Measurements from ENCODE around the gene CTNNA2.

Gene CTNNA2

DNA sequence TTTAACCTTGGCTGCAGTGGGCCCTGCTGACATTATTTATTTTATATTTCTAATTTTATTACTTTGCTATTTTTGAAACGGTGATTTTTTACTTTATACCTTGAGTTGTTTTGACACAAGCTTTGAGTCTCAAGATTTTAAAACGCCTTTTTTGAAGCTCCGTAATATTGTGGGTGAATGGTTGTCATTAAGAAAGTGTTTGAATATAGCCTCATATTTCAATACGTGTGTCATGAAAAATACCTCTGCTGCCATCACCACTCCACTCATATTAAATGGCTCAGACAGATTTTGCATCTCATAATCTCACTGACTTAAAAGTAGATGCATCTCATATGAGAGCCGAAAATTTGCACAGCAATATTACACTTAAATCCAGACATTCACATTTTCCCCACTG lies 106.6 kb downstream of the CTNNA2 start:
- no peak for DNase-seq

DNA sequence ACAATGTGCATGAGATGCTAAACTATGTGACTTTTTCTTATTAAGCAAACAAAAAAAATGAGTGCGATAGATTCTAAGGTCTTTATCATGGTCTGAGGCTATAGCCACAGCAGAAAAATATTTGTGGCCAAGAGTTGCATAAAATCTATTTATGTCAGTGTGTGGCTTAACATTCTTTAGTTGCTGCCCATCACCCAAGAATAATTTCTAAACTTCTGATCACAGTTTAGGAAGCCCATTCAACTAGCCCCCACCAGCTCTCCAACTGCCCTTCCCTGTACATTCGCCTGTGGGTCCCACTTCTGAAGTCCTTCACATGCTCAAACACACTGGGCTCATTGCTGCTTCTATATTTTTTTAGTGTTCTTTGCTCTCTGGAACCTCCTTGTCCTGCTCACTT lies 107.1 kb downstream of the CTNNA2 start:
- DNase-seq, result no peak

DNA sequence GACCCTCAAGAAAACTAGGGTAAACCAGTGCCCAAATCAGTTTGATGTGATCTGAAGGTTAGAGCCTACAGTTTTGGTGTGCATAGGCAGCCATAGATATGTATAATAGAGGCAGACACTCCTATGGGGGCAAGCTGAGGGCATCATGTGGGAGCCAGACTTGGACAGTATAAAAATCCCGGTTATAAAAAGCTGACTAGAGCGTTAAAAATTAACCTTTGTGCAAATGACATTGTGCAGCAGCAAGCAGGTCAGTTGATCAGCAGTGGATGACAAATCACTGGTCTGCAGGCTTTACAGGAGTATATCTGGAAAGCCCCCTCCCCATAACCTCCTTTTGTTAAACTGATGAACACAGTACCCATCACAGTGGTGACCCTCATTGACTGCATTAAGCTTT lies 107.8 kb downstream of the CTNNA2 start:
- no peak for DNase-seq

DNA sequence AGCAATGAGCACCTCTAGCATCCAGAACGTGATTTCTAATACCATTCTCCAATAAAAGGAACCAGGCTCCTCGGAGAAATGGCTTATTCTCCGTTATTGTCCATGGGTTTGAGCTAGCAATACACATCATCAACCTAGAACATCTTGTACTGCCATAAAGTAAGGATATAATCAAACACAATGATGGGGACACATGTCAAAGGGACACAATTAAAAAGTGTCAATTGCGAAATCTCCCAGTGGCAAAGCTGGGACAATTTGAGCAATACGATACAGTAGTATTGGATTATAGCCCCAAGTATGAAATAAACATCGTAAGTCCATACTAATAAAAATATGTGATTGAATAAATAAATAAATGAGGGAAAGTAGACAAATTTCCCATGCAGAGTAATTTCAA lies 108.4 kb downstream of the CTNNA2 start:
- DNase-seq, result no peak

DNA sequence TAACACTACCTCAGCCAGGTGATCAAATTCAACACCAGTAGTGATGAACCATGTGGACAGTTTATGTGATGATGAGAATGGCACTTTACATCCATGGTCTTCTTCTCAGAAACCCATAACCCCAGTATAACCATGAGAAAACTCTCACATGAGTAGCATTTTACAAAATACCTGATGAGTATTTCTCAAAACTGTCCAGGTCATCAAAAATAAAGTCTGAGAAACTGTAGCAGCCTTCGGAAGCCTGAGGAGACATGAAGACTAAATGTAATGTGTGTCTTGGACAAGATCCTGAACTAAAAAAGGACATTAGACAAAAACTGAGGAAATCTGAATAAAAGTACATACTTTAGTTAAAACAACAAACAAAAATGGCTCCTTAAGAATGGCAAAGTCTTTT lies 108.9 kb downstream of the CTNNA2 start:
- no peak for DNase-seq

DNA sequence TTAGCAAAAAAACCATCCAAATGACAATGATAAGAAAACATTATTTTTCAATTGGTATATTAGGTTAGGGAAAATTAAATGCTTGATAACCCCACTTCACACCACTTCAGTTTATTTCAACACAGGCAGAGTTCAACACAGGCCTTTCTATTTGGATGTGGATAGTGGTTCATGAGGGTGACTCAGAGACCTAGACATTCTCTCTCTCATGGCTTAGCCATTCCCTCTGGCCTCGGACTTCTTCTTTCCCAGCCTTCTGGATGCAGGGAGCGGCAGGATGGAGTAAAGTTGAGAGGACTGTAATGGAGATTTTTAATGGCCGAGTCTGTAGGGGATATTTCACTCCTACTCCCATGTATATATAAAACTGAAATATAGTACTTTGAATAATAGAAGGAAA lies 109.7 kb downstream of the CTNNA2 start:
- no peak for DNase-seq

DNA sequence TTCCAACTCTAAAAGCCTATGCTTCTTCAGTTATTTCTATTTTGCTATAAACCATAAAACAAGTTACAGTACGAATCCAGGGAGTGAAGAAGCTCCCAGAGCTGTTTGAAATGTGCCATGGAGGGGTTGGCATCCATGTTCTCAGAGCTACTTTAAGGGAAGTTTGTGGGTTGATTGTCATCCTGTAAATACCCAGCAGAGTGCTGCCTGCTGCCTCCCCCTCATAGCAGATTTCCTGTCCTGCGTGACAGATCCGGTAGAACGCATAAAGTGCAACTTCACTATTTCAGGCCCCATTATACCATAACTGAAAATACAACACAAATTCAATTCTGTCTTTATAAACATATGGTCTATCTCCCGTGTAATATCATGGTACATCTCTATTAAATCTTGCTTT lies 114.4 kb downstream of the CTNNA2 start:
- no peak for DNase-seq

DNA sequence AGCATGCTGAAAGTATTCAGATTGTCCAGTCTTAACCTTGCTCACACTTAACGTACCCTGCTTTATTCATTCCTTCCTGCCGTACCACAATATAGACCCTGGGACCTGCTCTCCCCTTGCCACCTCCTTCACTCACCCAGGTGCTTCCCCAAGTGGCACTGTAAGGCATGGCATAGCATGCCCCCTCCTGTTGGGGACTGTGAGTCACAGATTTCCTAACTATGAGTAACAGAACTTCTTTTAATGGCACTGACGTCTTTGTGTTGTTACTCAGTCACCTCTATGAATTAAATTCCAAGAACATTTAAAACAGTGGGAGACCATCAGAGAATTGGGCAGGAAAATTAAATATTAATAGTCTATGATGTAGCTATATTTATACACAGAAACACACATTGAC lies 117.2 kb downstream of the CTNNA2 start:
- no peak for DNase-seq

DNA sequence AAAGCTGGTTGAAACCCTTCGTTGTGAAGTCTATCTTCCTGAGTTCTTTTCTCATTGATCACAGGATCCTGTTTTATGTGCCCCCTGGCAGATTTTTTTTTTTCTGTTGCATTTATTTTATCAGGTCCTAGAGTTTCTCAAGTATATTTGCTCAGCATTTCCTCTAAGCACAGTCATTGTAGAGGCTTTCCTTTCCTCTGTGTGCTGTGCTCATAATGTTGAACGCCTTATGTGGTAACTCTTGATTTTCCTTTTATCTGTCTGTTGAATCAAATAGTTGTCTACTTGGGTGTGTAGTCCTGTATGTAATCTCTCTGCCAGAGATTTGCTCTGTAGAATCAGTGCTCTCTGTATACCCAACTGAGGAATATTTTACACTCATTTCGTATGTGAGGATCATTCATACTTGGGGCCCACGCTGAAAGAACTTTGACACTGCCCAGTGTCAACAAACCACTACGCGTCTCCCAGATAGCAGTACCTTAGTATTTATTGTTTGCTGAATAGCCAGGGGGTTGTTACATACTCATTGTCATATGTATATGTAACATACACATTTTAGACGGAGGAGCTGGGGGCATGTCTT lies 118.2 kb downstream of the CTNNA2 start:
- no peak for DNase-seq

DNA sequence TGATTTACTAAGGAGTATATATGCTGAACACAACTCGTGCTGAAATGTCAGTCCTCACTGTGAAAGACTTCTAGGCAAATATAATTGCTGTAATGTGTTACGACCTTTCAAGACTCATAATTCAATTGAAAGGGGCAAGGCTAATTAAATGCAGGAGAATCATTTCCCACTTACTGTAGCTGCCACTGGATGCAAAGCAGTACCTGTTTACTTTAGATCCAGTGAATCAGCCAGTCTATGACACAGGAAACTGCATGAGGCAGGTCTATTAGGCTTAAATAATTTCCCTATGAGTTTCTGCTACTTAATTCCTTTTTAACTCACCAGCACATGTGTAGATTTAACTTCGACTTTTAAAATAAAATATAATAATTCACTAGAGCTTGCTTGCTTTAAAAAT lies 125.6 kb downstream of the CTNNA2 start:
- peak; percentile 75 for DNase-seq

DNA sequence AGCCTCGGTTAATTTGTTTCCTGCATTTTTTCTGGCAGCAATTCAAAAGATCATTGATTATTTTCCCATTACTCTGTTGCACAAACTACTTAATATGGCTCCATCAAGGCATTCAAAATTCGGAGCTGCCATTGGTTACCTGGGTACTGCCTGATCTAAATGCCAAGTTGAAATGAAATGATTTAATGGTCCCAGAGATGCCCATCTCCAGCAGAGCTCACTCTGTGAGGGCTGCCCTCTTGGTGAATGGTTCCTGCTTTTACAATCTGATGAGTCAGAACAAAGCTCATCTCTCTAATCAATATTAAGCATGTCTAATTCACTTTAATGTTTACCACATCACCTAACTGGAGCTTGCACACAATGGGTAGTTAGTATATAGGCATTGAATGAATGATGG lies 126.1 kb downstream of the CTNNA2 start:
- DNase-seq, result peak; percentile 71

DNA sequence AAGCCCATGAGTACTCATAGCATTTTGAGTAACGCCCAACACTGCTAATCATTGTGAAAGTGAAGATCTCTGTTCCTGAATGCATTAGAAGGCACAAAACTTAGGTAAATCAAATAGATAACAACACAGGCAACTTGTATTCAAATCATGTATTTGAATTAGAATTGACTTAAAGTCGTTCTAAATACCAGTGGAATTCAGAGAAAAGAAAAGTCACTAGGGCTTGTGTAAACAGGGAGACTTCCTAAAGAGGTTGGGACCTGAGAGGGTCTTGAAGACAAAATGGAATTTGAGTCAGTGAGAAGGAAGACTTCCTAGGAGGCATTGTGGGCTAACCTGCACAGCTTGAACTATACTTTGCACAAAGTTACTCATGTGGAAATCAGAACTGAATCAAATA lies 127.2 kb downstream of the CTNNA2 start:
- no peak for DNase-seq

DNA sequence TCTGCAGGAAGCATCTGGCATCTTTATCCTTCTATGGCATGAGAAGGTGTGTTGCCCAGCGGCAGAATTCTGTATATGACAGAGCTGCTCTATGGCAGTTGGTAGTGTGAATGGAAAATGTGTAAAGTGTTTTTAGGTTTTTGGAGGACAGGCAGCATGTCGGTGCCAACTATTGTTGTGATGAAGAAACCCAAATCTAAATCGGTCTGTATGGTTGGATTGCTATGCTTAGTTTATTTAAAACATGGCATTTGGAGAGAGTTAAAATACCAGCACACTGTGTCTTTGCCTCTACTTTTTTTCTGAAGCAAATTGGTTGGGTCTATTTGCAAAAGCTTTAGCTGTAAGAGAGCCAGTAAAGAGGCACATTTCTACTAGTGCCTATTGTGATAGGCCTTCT lies 136.7 kb downstream of the CTNNA2 start:
- no peak for DNase-seq

DNA sequence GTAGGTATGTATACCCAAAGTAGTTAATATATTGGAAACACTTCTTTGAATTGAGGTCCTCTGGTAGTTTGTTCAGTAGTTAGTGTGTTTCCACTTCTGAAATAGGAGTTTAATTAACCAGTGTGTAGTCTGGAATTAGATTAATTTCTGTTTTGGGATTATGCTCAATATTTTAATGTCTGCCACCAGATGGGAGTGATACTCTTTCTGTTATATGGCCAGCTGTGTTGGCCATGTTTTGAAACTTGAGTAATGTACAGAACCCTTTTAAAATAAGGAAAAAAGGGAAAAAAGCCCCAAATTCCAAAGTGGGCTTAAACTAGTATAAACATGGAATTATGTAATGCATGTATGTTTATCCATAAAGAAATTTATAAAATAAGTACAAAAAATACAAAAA lies 147.7 kb downstream of the CTNNA2 start:
- DNase-seq, result no peak

DNA sequence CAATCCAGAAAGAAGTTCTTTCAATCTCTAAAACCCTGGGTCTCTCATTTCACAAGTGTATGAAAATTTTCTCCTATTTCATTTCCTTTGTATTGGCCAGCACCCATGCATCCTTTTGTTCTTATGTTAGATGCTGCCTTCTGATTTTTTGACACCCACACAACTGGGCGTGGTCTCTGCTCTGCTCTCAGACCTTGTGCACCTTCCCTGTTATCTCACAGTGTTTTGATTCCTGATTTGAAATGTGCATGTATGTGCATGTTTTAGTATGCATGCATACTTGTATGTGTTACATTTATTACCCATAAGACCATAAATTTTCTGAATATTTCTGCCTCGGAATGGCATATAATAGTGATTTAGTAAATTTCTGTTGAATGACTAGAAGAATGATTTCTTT lies 152.2 kb downstream of the CTNNA2 start:
- no peak for DNase-seq

DNA sequence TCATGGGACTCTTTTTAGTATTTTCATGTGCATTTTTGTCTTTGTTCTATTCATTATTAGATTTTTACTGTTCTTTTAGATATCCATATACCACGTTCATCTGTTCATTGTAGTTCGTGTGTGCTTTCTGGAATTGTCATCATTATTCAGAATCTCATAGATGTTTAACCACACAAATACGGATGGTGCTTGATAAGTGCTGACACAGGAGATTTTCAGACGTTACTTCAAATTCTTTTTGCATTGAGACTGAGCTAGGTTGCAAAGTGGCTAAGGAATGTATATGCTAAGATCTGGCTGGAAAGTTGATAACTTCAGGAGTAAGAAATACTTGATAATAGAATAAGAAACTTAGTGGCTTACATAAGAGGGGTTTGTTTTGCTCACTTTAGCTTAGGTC lies 153.6 kb downstream of the CTNNA2 start:
- no peak for DNase-seq

DNA sequence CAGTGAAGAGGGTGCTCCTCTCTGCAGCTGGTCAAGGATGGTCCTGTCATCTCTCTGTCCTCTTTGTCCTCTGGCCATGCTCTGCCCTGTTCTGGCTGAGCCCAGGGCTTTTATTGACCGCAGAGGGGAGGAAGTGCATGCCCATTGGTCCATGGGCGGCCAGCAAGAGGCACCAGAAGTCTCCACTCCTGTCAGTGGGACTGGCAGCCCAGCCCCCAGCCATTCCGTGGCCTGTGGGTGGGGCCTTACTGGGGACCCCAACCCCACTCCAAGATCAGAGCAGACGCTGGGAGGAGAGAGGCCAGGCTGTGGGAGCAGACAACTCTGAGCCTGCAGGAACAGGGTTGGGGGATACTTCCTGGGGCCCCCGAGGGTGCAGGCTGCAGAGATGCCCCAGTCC lies 156.9 kb downstream of the CTNNA2 start:
- DNase-seq, result no peak

DNA sequence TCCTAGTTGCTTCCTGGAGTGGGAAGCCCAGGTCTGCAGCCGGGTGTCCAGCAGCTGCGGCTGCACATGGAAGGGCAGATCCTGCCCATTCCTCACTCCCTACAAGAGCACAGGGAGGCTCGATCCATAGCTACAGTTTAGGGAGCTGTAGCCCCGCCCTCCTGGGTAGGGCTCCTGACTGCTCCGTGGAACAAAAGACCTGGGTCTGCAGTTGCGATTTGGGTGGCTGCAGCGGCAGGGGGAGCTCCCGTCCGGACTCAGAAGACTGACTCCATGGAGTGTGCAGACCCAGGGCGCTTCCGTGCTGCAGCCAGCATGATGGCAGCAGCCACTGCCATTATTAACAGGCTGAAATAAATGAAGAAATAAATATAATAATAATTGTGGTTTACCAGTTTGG lies 157.3 kb downstream of the CTNNA2 start:
- no peak for DNase-seq

DNA sequence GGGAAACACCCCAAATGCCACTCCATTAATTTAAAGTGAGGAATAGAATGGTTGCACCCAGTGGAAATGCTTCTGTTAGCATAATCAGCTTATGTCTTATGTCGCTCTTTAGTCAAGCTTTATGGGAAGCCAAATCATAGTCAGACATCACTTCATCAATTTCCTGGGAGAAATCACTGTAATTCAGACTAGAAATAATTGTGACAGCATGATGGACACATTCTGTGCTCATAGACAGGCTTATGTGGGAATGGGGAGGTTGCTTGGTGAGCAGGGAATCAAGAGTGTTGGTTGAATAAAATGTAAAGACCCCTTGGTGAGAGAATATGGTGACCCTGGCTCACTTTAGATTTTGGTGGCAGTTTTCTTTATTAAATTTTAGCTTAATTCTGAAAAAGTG lies 174.0 kb downstream of the CTNNA2 start:
- no peak for DNase-seq

DNA sequence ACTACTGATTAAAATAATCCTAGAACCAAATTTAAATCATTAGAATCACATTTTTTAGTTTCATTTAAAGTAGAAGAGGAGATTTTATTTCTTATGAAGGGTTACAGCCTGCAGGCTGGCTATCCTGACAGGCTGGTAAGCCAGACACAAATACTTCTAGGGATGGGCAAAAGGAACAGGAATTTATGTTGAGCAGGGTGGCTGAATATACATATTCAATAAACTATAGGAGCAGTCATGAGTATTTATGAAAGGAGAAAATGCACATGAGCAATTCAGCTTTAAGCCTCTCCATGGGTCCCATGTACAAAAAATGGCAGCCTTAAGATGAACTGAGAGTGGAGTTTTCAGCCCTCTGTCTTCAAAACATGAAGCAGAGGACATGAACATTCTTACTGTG lies 182.4 kb downstream of the CTNNA2 start:
- DNase-seq, result no peak

DNA sequence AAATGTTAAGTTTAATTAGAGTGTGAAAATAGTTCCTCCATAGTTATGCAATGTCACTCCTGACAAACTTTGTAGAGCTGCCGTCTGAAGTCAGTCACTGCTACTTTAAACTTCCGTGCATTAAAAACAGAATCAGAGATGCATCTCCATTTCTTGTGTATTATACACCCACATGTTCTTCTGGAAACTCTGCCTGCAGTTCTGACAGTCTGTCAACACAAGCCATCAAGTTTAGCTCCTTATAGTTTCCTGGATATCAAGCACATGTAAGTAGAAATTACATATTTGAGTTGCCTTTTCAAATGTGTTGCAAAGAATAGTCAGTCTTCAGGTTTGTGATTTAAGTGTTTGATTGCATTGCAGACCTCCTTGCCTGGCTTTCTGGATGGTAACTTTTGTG lies 184.3 kb downstream of the CTNNA2 start:
- no peak for DNase-seq

DNA sequence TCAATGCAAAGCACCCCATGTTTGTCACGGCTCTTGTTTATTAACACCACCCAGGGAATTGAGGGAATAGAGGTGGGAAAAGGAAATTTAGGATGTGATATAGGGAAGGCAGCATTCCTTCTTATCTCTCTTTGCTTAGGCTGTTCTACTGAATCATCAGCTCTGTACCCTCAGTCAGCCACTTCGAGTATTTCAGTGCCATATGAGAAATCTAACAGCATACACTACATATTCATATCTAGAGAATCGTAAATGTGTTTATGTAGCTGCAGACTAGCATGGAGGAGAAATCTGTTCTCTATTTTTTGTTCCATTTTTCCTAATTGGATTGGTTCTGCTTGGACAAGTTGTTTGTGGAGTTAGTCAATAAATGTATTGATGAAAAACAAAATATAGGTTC lies 187.8 kb downstream of the CTNNA2 start:
- DNase-seq, result no peak

DNA sequence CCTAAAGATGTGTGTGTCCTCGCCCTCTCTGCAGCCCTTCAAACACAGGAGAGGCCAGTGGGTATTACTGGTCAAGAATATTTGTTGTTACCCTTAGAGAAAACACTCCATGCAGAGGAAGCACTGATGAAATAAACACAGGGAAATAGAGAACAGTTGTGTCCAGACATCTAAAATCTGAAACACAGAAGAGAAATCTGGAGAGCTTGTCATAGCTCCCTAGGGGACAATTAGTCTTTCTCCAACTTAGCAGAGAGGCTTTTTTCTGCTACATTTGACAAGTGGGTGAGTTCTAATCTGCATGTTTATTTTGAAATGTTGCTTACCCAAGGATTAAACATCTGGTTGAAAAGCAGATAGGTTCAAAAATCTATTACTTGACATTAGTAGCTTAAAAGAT lies 190.1 kb downstream of the CTNNA2 start:
- no peak for DNase-seq

DNA sequence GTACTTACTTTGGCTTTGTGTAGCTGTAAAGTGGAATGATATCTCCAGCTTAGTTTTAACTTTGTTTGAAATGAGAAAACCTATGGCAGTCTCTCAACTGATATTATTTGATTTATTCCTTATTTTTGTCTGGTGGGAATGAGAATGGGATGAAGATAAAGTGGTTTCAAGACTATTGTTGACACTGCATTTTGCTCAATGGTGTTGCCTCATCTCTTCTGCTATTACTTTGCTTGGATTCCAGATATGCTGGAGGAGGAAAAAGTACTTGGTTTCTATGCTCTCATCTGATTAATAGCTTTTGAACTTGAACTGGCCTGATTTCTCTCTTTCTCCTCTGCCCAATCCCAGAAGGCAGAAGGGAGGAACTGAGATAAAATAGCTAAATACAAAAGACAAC lies 198.2 kb downstream of the CTNNA2 start:
- DNase-seq, result no peak

DNA sequence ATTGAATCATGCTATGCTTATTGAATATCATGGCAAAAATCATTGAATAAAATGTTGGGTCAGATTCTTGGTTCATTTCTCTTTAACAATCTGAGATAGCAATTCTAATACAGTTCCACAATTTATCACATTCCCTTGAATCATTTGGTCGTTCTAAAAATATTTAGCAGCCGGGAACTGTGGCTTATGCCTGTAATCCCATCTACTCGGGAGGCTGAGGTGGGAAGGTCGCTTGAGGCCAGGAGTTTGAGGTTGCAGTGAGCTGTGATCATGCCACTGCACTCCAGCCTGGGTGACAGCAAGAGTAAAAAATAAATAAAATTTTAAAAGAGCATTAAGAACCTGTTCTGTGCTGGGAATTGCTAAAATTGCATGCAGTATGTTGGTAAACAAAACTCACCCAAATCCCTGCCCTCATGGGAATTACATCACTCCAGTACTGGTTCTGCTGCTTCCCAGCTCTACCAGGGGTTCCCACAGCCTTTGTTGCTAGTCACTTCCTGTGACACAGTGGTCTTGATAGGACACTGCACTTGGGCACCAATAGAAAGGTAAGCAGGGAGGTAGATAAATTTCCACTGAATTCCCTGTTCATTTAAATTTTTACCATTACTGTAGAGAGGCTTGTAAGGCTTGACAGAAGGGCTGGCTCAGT lies 200.4 kb downstream of the CTNNA2 start:
- DNase-seq, result no peak

DNA sequence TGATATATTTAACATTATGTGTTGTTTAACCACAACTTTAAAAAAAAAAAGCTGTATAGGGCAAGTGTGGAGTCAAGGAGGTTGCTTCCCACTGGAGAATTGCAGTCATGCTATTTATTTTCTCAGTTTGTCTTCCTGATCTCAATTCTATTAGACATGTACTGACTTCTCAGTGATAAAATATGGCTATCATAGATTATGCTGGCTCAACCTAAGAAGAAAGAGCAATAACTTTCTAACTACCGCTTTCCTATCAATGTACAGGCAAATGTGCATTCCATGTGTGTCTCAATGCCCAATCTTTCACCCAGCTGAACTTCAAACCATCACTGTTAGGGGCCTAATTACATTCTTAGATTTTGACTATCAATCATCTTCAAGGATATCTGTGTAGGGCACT lies 201.4 kb downstream of the CTNNA2 start:
- no peak for DNase-seq

Data from NCI-H1105 treated with DMSO at 0.1 percent for 48 hours (cell line).